HG02970 (cell line): ENCODE results near the gene ZBTB48.
"Not testable (repeated sequence)": the region's sequence is repeated elsewhere in the genome, so short reads cannot be mapped to it uniquely, and the experiment has no call there.

Experiments used
- ATAC-seq: cut with Tn5 transposase; IDR thresholded peaks from one replicate; pipeline ENCODE4 v1.9.1; 2021; ENCODE audit warnings: mild to moderate bottlenecking, moderate library complexity, moderate number of reproducible peaks; ENCODE audit not compliant: unreplicated experiment, low FRiP score

ZBTB48 gene

GRCh38 chr1:6631058-6631457, 51.3 kb downstream of the ZBTB48 start:
- no peak for ATAC-seq

GRCh38 chr1:6632588-6633514, 53.1 kb downstream of the ZBTB48 start:
- no peak for ATAC-seq

DNA sequence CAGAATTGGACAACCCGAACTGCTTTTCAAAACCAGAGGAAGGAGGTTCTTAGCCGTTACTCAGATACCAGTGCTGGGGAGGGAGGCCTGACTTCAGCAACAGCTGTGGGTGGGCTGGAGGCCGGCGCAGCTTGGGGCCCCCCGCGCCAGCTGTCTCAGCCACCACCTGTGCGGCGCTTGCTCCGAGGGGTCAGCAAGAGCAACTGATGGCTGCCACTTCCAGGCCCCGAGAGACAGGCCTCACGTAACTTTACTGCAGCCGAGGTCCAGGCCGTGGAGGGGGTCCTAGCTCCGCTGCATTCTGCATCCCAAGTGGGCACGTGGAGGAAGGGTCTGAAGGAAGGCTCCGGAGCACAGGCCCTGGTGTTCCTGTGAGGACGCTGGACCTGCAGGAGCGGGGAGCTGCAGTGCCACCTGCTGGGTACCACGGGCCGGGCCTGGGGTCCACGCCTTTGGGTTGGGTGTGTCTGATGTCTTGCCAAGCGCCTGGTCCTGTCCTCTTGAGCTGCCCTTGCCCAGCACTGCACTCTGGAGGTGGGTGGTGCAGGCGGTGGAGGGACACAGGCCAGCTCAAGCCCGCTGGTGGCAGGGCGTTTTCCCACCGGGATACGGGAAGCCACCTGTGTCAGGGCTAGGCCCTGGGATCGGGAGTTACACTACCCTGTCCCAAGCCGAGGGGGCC, 54.7 kb downstream of the ZBTB48 start:
- ATAC-seq, result no peak

DNA sequence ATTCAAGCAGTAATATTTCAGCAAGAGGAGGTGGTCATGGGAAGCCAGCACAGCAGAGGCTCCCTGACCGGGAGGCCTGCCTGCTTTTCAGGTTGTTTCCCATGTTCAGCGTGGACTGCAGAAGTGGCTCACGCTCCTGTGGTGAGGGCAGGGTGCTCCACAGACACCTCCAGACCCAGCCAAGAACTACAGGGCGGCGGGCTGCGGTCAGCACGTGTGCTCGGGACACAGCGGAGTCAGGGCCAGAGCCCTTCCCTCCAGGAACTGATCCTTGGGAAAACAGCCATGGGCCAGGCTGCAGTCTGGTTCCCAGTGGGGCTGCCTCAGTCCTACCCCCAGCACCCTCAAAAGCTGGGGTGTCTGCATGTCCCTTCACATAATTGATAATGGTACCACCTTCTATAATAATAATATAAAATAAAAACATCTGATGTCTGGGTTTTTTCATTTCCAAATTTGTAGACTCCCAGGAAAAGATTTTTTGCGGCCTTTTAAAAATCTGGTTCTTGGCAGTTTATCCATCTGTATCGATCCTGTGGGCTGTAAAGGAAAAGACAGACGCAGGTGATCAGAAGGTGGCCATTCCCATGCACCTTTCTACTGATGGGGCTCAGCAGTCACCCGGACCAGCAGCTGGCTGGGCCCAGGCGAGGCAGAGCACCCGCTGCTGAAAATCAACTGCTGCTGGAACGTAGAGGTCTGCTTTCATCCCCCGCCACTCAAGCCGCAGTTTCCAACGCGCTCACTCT, 55.5 kb downstream of the ZBTB48 start:
- ATAC-seq, result no peak

GRCh38 chr1:6635910-6636760, 56.3 kb downstream of the ZBTB48 start:
- no peak for ATAC-seq

DNA sequence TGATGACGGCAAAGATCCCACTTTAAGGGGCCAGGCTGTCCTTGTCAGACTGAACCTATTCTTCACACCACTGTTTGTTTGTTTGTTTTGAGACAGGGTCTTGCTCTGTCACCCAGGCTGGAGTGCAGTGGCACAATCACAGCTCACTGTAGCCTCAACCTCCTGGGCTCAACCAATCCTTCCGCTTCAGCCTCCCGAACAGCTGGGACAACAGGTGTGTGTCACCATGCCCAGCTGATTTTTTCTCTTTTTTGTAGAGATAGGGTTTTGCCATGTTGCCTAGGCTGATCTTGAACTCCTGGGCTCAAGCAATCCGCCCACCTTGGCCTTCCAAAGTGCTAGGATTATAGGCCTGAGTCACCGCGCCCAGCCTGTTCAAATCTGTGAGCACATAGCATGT, 57.0 kb downstream of the ZBTB48 start:
- not testable (repeated sequence) for ATAC-seq

- no peak for ATAC-seq
Observed at GRCh38 chr1:6637770-6638169, 58.0 kb downstream of the ZBTB48 start.

DNA sequence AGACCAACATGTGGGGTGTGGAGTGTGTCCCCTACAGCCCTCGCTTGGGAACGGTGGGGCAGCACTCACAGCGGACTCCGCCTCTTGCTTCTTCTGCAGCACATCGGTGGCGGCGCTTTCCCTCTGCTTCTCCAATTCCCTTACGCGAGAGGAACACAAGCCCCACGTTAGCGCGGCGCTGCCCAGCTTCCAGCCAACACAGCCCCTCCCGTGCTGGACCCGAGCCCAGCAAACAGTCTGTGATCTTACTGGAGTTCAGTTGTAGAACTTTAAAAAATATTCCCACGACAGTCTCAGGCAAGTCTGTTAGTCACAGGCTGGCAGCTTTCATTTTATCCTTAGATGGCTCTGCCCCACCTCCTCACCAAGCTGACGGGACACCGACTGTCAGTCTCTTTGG, 58.4 kb downstream of the ZBTB48 start:
- no peak for ATAC-seq
